GM12891 (cell line): ENCODE measurements around the gene MED13L.

ENCODE experiments used
- DNase-seq: peaks from one replicate; pipeline ENCODE4 v3.0.0; 2011; ENCODE audit warnings: low spot score; ENCODE audit not compliant: insufficient read length
- FAIRE-seq: peaks from 2 replicates; lab custom pipeline; 2011; peaks lifted over from hg19 to GRCh38; lab: Jason Lieb, UNC
- PAX5 ChIP-seq: IDR thresholded peaks from 2 replicates; pipeline ENCODE4 v1.6.1; 2011; ENCODE audit warnings: low read length, moderate library complexity, mild to moderate bottlenecking; ENCODE audit not compliant: insufficient read depth, severe bottlenecking
- POLR2A ChIP-seq: IDR thresholded peaks from 2 replicates; pipeline ENCODE4 v1.6.1; 2011; ENCODE audit warnings: low read depth, low read length, control low read depth
- POLR2AphosphoS5 ChIP-seq: IDR thresholded peaks from 2 replicates; pipeline ENCODE4 v1.6.1; 2011; ENCODE audit warnings: low read depth, low read length, control low read depth
- POU2F2 ChIP-seq: IDR thresholded peaks from 2 replicates; pipeline ENCODE4 v1.6.1; 2011; ENCODE audit warnings: low read depth, mild to moderate bottlenecking, control low read depth, low read length, moderate library complexity
- SPI1 ChIP-seq: IDR thresholded peaks from 2 replicates; pipeline ENCODE4 v1.6.1; 2011; ENCODE audit warnings: low read depth, low read length, control low read depth
- TAF1 ChIP-seq: IDR thresholded peaks from 2 replicates; pipeline ENCODE4 v1.6.1; 2011; ENCODE audit warnings: low read depth, low read length, control low read depth

MED13L gene

GRCh38 chr12:116113398-116114130 is 163.9 kb downstream of the MED13L start:
- no peak for DNase-seq
- FAIRE-seq = no peak
- TF ChIP-seq POLR2AphosphoS5 (no peak), PAX5 (no peak), POU2F2 (no peak), SPI1 (no peak), TAF1 (no peak), POLR2A (no peak)

- DNase-seq = no peak
- TF ChIP-seq PAX5 (no peak), SPI1 (no peak), POLR2AphosphoS5 (no peak), POLR2A (no peak), POU2F2 (no peak), TAF1 (no peak)
- no peak for FAIRE-seq
Observed at GRCh38 chr12:116106870-116107269, 170.6 kb downstream of the MED13L start.

GRCh38 chr12:116104167-116104767 is 173.2 kb downstream of the MED13L start:
- FAIRE-seq (no peak), DNase-seq (no peak)
- TF ChIP-seq POLR2A (no peak), POLR2AphosphoS5 (no peak), PAX5 (no peak), TAF1 (no peak), SPI1 (no peak), POU2F2 (no peak)

- no peak for DNase-seq
- FAIRE-seq = peak; percentile 28
Observed at GRCh38 chr12:116101991-116102390, 175.5 kb downstream of the MED13L start.

GRCh38 chr12:116099652-116100432 is 177.7 kb downstream of the MED13L start:
- DNase-seq (no peak), FAIRE-seq (no peak)
- TF ChIP-seq TAF1 (no peak), POLR2A (no peak), POLR2AphosphoS5 (no peak), SPI1 (no peak), PAX5 (no peak), POU2F2 (no peak)

More at GRCh38 chr12:116101991-116102390, 175.5 kb downstream of the MED13L start:
- TF ChIP-seq TAF1 (no peak), POLR2A (no peak), SPI1 (no peak), POU2F2 (no peak), PAX5 (no peak), POLR2AphosphoS5 (no peak)

GRCh38 chr12:116096874-116097273 is 180.6 kb downstream of the MED13L start:
- TF ChIP-seq POLR2A (no peak), TAF1 (no peak), POLR2AphosphoS5 (no peak), POU2F2 (no peak), SPI1 (no peak), PAX5 (no peak)
- DNase-seq (no peak), FAIRE-seq (no peak)

- FAIRE-seq (no peak), DNase-seq (no peak)
- TF ChIP-seq SPI1 (no peak), POLR2A (no peak), POU2F2 (no peak), TAF1 (no peak), PAX5 (no peak), POLR2AphosphoS5 (no peak)
Observed at GRCh38 chr12:116094475-116094874, 183.0 kb downstream of the MED13L start.

- FAIRE-seq (no peak), DNase-seq (no peak)
Observed at GRCh38 chr12:116093915-116094314, 183.6 kb downstream of the MED13L start.

GRCh38 chr12:116092776-116093175 is 184.7 kb downstream of the MED13L start:
- FAIRE-seq = no peak
- TF ChIP-seq TAF1 (no peak), POU2F2 (no peak), POLR2AphosphoS5 (no peak), PAX5 (no peak), SPI1 (no peak), POLR2A (no peak)
- DNase-seq = no peak

More at GRCh38 chr12:116093915-116094314, 183.6 kb downstream of the MED13L start:
- no peak for TF ChIP-seq PAX5
- no peak for TF ChIP-seq POU2F2
- no peak for TF ChIP-seq POLR2A
- TF ChIP-seq POLR2AphosphoS5 = no peak
